Neural progenitor cell (in vitro differentiated cells): ENCODE results near the gene NDUFA12. TPM values are rescaled to one million over a fixed set of nuclear protein-coding genes. Genes with fewer than 3 reads are reported as not detected.

ENCODE experiments used
- DNase-seq: peaks from one replicate; pipeline ENCODE4 v3.0.0-alpha.2; 2016; ENCODE audit warnings: low spot score
- H2AFZ ChIP-seq: fragments of 200-600 bp; sonication (generic); replicated peaks from 2 replicates; pipeline ENCODE4 v1.6.1; 2016; ENCODE audit warnings: antibody characterized with exemption
- H3F3A ChIP-seq: fragments of 200-600 bp; sonication (generic); 2 replicates; pipeline ENCODE4 v1.6.1; 2016; ENCODE audit warnings: antibody characterized with exemption, low read depth
- H3K27ac ChIP-seq: fragments of 200-600 bp; sonication (generic); 2 replicates; pipeline ENCODE4 v1.5.1; 2016; ENCODE audit warnings: mild to moderate bottlenecking
- H3K27me3 ChIP-seq: fragments of 200-600 bp; sonication (generic); 2 replicates; pipeline ENCODE4 v1.6.1; 2016; ENCODE audit warnings: mild to moderate bottlenecking, moderate library complexity
- H3K36me3 ChIP-seq: fragments of 200-600 bp; sonication (generic); 2 replicates; pipeline ENCODE4 v1.5.1; 2016
- H3K4me1 ChIP-seq: fragments of 200-600 bp; sonication (generic); 2 replicates; pipeline ENCODE4 v1.6.1; 2016; ENCODE audit warnings: mixed run types
- H3K4me2 ChIP-seq: fragments of 200-600 bp; sonication (generic); 2 replicates; pipeline ENCODE4 v1.6.1; 2016
- H3K4me3 ChIP-seq: fragments of 200-600 bp; sonication (generic); 2 replicates; pipeline ENCODE4 v1.5.1; 2016
- H3K79me2 ChIP-seq: fragments of 200-600 bp; sonication (generic); 2 replicates; pipeline ENCODE4 v1.6.1; 2016; ENCODE audit warnings: low read depth
- H3K9ac ChIP-seq: fragments of 200-600 bp; sonication (generic); 2 replicates; pipeline ENCODE4 v1.6.1; 2016
- H3K9me3 ChIP-seq: fragments of 200-600 bp; sonication (generic); 2 replicates; pipeline ENCODE4 v1.5.1; 2016; ENCODE audit warnings: low read depth
- H4K20me1 ChIP-seq: fragments of 200-600 bp; sonication (generic); 2 replicates; pipeline ENCODE4 v1.6.1; 2016; ENCODE audit warnings: low read depth
- H3K27ac Mint-ChIP-seq: 3 replicates; pipeline ENCODE4 v1.8.0; 2021; ENCODE audit warnings: mixed read lengths
- H3K27me3 Mint-ChIP-seq: 2 replicates; pipeline ENCODE4 v1.8.0; 2022; ENCODE audit warnings: low read depth, mild to moderate bottlenecking, inconsistent platforms, moderate library complexity, mixed read lengths; ENCODE audit not compliant: insufficient read depth
- H3K36me3 Mint-ChIP-seq: 3 replicates; pipeline ENCODE4 v1.8.0; 2021; ENCODE audit warnings: mixed read lengths
- H3K4me1 Mint-ChIP-seq: 3 replicates; pipeline ENCODE4 v1.8.0; 2021; ENCODE audit warnings: mixed read lengths
- H3K4me3 Mint-ChIP-seq: 3 replicates; pipeline ENCODE4 v1.8.0; 2021; ENCODE audit warnings: mild to moderate bottlenecking, moderate library complexity, mixed read lengths
- H3K9me3 Mint-ChIP-seq: 3 replicates; pipeline ENCODE4 v1.8.0; 2020; ENCODE audit warnings: mixed read lengths
- EZH2 ChIP-seq: fragments of 200-600 bp; sonication (generic); IDR thresholded peaks from 2 replicates; pipeline ENCODE4 v1.6.1; 2017; ENCODE audit warnings: antibody characterized with exemption, mild to moderate bottlenecking, moderate library complexity
- EZH2phosphoT487 ChIP-seq: fragments of 200-600 bp; sonication (generic); IDR thresholded peaks from 2 replicates; pipeline ENCODE4 v1.6.1; 2017; ENCODE audit warnings: antibody characterized with exemption
- total RNA-seq: library from RNA; depleted of rRNA; stranded (reverse); fragments of >200 nt; gene quantifications from 2 replicates; pipeline ENCODE4 v1.2.3, GENCODE V29; 2015; ENCODE audit warnings: low replicate concordance
- TF ChIP-seq, protein P1 (sequence below): fragments of 200-600 bp; sonication (generic); IDR thresholded peaks from 2 replicates; pipeline ENCODE4 v1.5.1; 2017; ENCODE audit warnings: antibody characterized with exemption, mild to moderate bottlenecking

The NDUFA12 gene
- total RNA-seq, 1 donor from 2014 or later = 170 TPM

DNA sequence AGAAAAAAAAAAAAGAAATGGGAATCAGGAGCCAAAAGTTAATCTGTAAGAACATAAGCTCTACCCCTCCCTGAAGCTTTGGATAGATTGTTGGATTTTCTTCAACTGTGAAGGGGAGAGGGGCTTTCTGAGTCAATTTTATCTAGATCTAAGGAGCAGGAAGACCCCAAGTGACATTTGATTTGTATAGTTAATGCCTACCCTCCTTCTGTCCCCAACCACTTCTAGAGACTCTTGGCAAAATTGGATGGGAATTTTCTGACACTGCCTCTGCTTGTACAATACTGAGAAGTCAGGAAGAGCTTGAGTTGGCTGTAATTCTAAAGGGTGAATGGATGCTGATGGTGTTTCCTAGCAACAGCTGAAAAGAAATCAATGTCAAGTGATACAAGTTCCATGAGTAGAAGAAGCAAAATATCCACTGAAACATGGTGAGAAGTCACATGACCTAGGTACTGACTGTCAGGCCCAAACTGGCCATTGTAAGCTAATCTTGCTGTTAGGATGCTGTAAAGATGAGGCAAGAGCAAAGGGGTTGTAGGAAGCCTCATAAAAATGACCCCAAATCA lies 42.2 kb downstream of the NDUFA12 start:
- peak overlapping the region; percentile 1 for H3K27ac Mint-ChIP-seq
- H3K4me3 ChIP-seq = no peak overlapping the region
- no peaks in the 10 kb centered on the region for H3K9me3 ChIP-seq
- H2AFZ ChIP-seq = no peak overlapping the region
- H3K36me3 ChIP-seq = no peaks in the 10 kb centered on the region
- no peaks in the 10 kb centered on the region for H4K20me1 ChIP-seq
- H3K27me3 ChIP-seq = no peaks in the 10 kb centered on the region
- no peak for TF ChIP-seq EZH2phosphoT487
- TF ChIP-seq, protein P1, sequence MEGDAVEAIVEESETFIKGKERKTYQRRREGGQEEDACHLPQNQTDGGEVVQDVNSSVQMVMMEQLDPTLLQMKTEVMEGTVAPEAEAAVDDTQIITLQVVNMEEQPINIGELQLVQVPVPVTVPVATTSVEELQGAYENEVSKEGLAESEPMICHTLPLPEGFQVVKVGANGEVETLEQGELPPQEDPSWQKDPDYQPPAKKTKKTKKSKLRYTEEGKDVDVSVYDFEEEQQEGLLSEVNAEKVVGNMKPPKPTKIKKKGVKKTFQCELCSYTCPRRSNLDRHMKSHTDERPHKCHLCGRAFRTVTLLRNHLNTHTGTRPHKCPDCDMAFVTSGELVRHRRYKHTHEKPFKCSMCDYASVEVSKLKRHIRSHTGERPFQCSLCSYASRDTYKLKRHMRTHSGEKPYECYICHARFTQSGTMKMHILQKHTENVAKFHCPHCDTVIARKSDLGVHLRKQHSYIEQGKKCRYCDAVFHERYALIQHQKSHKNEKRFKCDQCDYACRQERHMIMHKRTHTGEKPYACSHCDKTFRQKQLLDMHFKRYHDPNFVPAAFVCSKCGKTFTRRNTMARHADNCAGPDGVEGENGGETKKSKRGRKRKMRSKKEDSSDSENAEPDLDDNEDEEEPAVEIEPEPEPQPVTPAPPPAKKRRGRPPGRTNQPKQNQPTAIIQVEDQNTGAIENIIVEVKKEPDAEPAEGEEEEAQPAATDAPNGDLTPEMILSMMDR = no peak
- TF ChIP-seq EZH2 = no peak
- H3K4me1 Mint-ChIP-seq = peaks cover 17% of the 10 kb centered on the region
- H3F3A ChIP-seq = no peaks in the 10 kb centered on the region
- H3K4me2 ChIP-seq = no peak overlapping the region
- H3K27ac ChIP-seq = no peak overlapping the region
- H3K9ac ChIP-seq = no peak overlapping the region
- H3K4me1 ChIP-seq = no peaks in the 10 kb centered on the region
- no peaks in the 10 kb centered on the region for H3K79me2 ChIP-seq
- no peaks in the 10 kb centered on the region for H3K9me3 Mint-ChIP-seq
- peaks cover 3% of the 10 kb centered on the region for H3K27me3 Mint-ChIP-seq
- no peaks in the 10 kb centered on the region for H3K36me3 Mint-ChIP-seq
- H3K4me3 Mint-ChIP-seq = no peak overlapping the region
- DNase-seq = no peak

DNA sequence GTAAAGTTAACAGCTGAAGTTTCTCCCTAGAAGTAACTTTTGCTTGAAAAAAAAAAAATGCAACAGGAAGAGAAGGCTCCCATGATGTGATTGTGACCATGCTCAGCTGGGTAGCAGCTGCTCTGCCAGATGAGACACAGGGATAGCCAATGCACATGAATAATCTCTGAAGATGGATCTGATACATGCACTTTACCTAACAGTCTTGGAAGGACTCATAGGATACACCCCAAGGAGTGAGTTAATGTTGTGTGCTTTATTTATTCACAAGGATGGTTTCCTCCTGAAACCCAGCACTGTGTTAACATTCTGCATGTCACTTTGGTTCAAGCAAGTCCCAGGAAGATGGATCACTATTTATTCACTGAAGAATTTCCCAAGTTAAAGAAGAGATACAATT lies 46.5 kb downstream of the NDUFA12 start:
- H3K4me1 Mint-ChIP-seq = peaks cover 20% of the 10 kb centered on the region
- no peak for DNase-seq
- H3K36me3 Mint-ChIP-seq = no peaks in the 10 kb centered on the region
- Histone ChIP-seq H3K79me2 (no peaks in the 10 kb centered on the region), H3K27ac (no peak overlapping the region), H3K36me3 (no peaks in the 10 kb centered on the region), H3K9ac (no peak overlapping the region), H4K20me1 (no peaks in the 10 kb centered on the region), H3F3A (peaks cover 11% of the 10 kb centered on the region), H2AFZ (no peak overlapping the region), H3K4me3 (no peak overlapping the region), H3K4me2 (no peak overlapping the region), H3K9me3 (no peaks in the 10 kb centered on the region), H3K27me3 (no peaks in the 10 kb centered on the region), H3K4me1 (peaks cover 14% of the 10 kb centered on the region)
- peaks cover 2% of the 10 kb centered on the region for H3K27me3 Mint-ChIP-seq
- TF ChIP-seq, protein P1 = no peak
- no peak for TF ChIP-seq EZH2
- TF ChIP-seq EZH2phosphoT487 = no peak
- no peaks in the 10 kb centered on the region for H3K9me3 Mint-ChIP-seq
- no peak overlapping the region for H3K27ac Mint-ChIP-seq
- no peak overlapping the region for H3K4me3 Mint-ChIP-seq

DNA sequence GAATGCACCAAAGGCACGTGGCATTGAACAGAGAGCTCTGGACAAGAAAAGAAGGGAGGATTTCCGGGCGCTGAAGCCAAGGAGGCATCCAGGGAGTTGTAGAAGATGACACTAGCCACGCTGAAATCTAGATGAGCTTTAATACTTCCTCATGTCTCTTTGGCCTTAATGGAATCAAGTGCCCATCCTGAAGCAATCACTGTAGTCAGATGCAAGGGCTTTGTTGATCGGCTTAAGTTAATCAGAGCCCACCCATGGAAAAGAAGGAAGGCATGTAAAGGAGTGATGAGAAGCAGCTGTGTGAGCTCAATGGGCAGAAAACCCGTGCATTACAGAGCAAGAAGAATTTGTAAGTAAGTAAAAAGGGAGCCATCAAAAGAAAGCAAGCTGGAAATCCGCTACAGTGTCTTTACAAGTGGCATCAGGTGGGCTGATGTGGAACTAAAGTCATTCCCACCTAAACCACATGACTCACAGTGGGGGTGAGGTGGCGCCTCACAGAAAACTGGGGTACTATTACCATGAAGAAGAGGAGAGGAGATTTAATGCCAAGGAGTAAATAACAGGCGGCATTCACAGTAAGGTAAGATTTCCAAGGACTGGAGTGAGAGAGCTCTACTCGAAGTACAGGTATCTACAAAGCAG lies 48.4 kb downstream of the NDUFA12 start:
- Histone ChIP-seq H3K4me1 (peaks cover 23% of the 10 kb centered on the region), H3K9ac (no peak overlapping the region), H3F3A (peaks cover 11% of the 10 kb centered on the region), H4K20me1 (no peaks in the 10 kb centered on the region), H3K4me3 (no peak overlapping the region), H2AFZ (no peak overlapping the region), H3K27me3 (no peaks in the 10 kb centered on the region), H3K27ac (no peak overlapping the region), H3K36me3 (no peaks in the 10 kb centered on the region), H3K79me2 (no peaks in the 10 kb centered on the region), H3K4me2 (peak overlapping the region; percentile 57), H3K9me3 (no peaks in the 10 kb centered on the region)
- no peak overlapping the region for H3K4me3 Mint-ChIP-seq
- H3K27me3 Mint-ChIP-seq = peaks cover 2% of the 10 kb centered on the region
- no peaks in the 10 kb centered on the region for H3K36me3 Mint-ChIP-seq
- DNase-seq = peak; percentile 63
- H3K9me3 Mint-ChIP-seq = no peaks in the 10 kb centered on the region
- no peak for TF ChIP-seq EZH2
- no peak overlapping the region for H3K27ac Mint-ChIP-seq
- H3K4me1 Mint-ChIP-seq = peaks cover 11% of the 10 kb centered on the region

DNA sequence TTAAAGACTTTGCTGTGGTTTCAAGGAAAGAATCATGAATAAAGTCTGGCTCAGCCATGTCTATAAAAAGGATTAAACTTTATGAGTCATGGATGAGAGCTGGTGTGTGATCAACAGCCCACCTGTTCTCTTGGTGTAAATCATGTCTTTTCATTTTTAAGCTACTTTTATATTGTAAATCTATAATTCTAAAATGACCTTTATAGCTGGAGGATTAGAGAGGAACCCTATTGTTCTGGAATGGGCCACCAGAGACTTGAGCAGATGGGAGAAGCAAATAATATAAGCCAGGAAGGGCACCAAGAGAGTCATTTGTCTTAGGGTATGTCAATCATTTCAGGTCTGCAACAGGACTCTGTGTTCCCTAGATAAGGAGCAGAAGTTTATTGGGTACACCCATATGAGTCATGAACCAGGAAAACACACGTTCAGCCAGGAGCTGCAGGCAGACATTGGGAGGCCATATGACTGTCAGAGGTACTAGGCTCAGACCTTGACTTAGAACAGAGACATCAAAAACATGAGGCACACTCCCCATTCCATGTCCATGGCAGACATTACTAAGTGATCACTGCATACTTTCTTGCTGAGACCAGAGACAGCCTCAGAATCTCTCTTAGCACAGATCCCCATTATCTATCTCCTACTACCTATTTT lies 49.3 kb downstream of the NDUFA12 start:
- Histone ChIP-seq H3K4me2 (no peak overlapping the region), H3K27ac (no peak overlapping the region), H3K4me3 (no peak overlapping the region), H3K27me3 (no peaks in the 10 kb centered on the region), H3K36me3 (no peaks in the 10 kb centered on the region), H4K20me1 (no peaks in the 10 kb centered on the region), H3F3A (peaks cover 11% of the 10 kb centered on the region), H3K79me2 (no peaks in the 10 kb centered on the region), H3K4me1 (peaks cover 23% of the 10 kb centered on the region), H2AFZ (no peak overlapping the region), H3K9me3 (no peaks in the 10 kb centered on the region), H3K9ac (no peak overlapping the region)
- H3K4me1 Mint-ChIP-seq = peaks cover 11% of the 10 kb centered on the region
- DNase-seq = no peak
- no peaks in the 10 kb centered on the region for H3K36me3 Mint-ChIP-seq
- H3K9me3 Mint-ChIP-seq = no peaks in the 10 kb centered on the region
- no peak overlapping the region for H3K4me3 Mint-ChIP-seq
- no peak overlapping the region for H3K27ac Mint-ChIP-seq
- peaks cover 2% of the 10 kb centered on the region for H3K27me3 Mint-ChIP-seq
- TF ChIP-seq, protein P1 = no peak
- no peak for TF ChIP-seq EZH2phosphoT487
- no peak for TF ChIP-seq EZH2
